ENCODE measurements around the gene ZNF536.

GRCh38 chr19:30459859-30460258 lies 87.7 kb downstream of the ZNF536 start:
- TF ChIP-seq CTCF (conservative IDR thresholded peaks at IDR 0.05 in 1 of 2, IDR thresholded peaks at IDR 0.05 in 1 of 2; ENCODE audit: low read depth in 1 of 2, low read length in 2 of 2): no peak
- TF ChIP-seq EZH2 (IDR thresholded peaks at IDR 0.05; ENCODE audit: low read length, missing control alignments): no peak
